Panc1 (cell line): ENCODE data around the gene MYL1. TPM values are rescaled to one million over a fixed set of nuclear protein-coding genes. Genes with fewer than 3 reads are reported as not detected.

Experiments used
- ATAC-seq: fragments of 200-7000 bp; cut with Tn5 transposase; 2 replicates; pipeline ENCODE4 v1.9.1; 2020; ENCODE audit warnings: mild to moderate bottlenecking, moderate library complexity
- BruUV-seq: library from RNA; stranded (reverse); fragments of 400-500 nt; replicated peaks from 2 replicates; lab custom pipeline; 2021; lab: Mats Ljungman, UMichigan
- CTCF ChIA-PET: fragments of 300-600 bp; sonication (Branson Sonifier 250); formaldehyde crosslinking; loops from one replicate; lab custom pipeline; 2022; ENCODE audit warnings: antibody characterized with exemption; lab: Charles Lee
- POLR2A ChIA-PET: fragments of 300-600 bp; sonication (Branson Sonifier 250); formaldehyde crosslinking; loops from one replicate; lab custom pipeline; 2022; ENCODE audit warnings: antibody characterized with exemption; lab: Charles Lee
- DNase-seq: peaks from one replicate; pipeline ENCODE4 v3.0.0-alpha.2; 2010; ENCODE audit warnings: low read depth, low spot score
- H3K27ac ChIP-seq: 2 replicates; pipeline ENCODE4 v1.5.1; 2011; ENCODE audit warnings: mild to moderate bottlenecking, low read length, inconsistent platforms
- H3K27me3 ChIP-seq: fragments of 200-500 bp; sonication (Bioruptor generic); 2 replicates; pipeline ENCODE4 v1.6.0; 2014; ENCODE audit warnings: low read length, inconsistent platforms; ENCODE audit not compliant: control insufficient read depth, insufficient read depth
- H3K36me3 ChIP-seq: fragments of 200-500 bp; sonication (Bioruptor generic); 2 replicates; pipeline ENCODE4 v1.5.1; 2014; ENCODE audit warnings: inconsistent platforms, mild to moderate bottlenecking, low read length, moderate library complexity; ENCODE audit not compliant: control insufficient read depth, insufficient read depth
- H3K4me1 ChIP-seq: 2 replicates; pipeline ENCODE4 v1.5.1; 2011; ENCODE audit warnings: inconsistent platforms, mild to moderate bottlenecking, low read length, moderate library complexity; ENCODE audit not compliant: control insufficient read depth, insufficient read depth
- H3K4me3 ChIP-seq, 2 experiments: 2 replicates each; pipeline ENCODE4 v1.5.1; 2011 to 2012; ENCODE audit warnings: low read depth in 2 of 2, low read length in 2 of 2, mild to moderate bottlenecking in 2 of 2, inconsistent platforms in 1 of 2, moderate library complexity in 1 of 2
- H3K9me3 ChIP-seq: fragments of 200-500 bp; sonication (Bioruptor generic); 2 replicates; pipeline ENCODE4 v1.5.1; 2014; ENCODE audit warnings: low read depth, mild to moderate bottlenecking, inconsistent platforms, low read length, moderate library complexity; ENCODE audit not compliant: control insufficient read depth, insufficient read depth
- POLR2AphosphoS5 ChIP-seq: IDR thresholded peaks from 2 replicates; pipeline ENCODE4 v1.6.1; 2012; ENCODE audit warnings: mild to moderate bottlenecking, low read depth, low read length, moderate library complexity
- SIN3A ChIP-seq: IDR thresholded peaks from 2 replicates; pipeline ENCODE4 v1.6.1; 2012; ENCODE audit warnings: low read depth, mild to moderate bottlenecking, low read length, moderate library complexity, borderline replicate concordance; ENCODE audit not compliant: insufficient read depth
- TCF7L2 ChIP-seq: IDR thresholded peaks from 2 replicates; pipeline ENCODE4 v1.6.1; 2011; ENCODE audit warnings: mild to moderate bottlenecking, low read depth, low read length, inconsistent platforms
- in situ Hi-C: cut with HindIII; loops from 2 replicates; pipeline ENCODE4 v1.10.0; 2016; ENCODE audit warnings: low sequenced_read_pairs, low pct_unique_long_range_greater_than_20kb
- intact Hi-C: fragments of 100-400 bp; cut with micrococcal nuclease; formaldehyde crosslinking; loops from one replicate; pipeline ENCODE4 v1.10.0; 2022; ENCODE audit not compliant: unreplicated experiment
- total RNA-seq: library from RNA; stranded (reverse); gene quantifications from one replicate; pipeline ENCODE4 v1.2.1, GENCODE V29; 2021; ENCODE audit not compliant: unreplicated experiment
- TF ChIP-seq, protein P1 (sequence below), 2 experiments: IDR thresholded peaks; 2 replicates each; pipeline ENCODE4 v1.6.1; 2011 to 2012; ENCODE audit warnings: low read depth in 2 of 2, control low read depth in 1 of 2, low read length in 1 of 2, mild to moderate bottlenecking in 1 of 2, moderate library complexity in 1 of 2; ENCODE audit not compliant: insufficient read depth in 1 of 2
- TF ChIP-seq, protein P2 (sequence below): fragments of 450-650 bp; IDR thresholded peaks from 2 replicates; pipeline ENCODE4 v1.5.1; 2017; ENCODE audit warnings: mild to moderate bottlenecking

The MYL1 gene
- total RNA-seq, 1 experiment from 2014 or later = not detected

DNA sequence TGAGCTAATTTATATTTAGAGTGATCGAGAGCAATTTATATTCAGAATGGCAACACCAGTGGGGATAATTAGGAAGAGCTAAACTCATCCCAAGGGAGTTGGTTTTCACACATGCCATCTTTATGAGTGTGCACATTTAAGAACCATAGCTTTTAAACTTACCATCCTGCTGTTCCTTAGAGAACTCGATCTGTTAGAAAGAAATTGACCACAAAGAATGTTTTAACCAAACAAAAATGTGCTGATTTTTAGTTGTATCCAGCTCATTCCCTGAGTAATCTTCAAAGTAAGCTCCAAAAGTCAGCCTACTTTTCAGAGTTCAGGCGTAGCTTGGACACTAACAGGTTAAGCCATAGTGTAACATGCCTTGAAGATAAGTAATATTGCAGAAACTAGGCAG is 12.6 kb downstream of the MYL1 start:
- ATAC-seq = no peak
- DNase-seq = no peak
- TF ChIP-seq, protein P1, sequence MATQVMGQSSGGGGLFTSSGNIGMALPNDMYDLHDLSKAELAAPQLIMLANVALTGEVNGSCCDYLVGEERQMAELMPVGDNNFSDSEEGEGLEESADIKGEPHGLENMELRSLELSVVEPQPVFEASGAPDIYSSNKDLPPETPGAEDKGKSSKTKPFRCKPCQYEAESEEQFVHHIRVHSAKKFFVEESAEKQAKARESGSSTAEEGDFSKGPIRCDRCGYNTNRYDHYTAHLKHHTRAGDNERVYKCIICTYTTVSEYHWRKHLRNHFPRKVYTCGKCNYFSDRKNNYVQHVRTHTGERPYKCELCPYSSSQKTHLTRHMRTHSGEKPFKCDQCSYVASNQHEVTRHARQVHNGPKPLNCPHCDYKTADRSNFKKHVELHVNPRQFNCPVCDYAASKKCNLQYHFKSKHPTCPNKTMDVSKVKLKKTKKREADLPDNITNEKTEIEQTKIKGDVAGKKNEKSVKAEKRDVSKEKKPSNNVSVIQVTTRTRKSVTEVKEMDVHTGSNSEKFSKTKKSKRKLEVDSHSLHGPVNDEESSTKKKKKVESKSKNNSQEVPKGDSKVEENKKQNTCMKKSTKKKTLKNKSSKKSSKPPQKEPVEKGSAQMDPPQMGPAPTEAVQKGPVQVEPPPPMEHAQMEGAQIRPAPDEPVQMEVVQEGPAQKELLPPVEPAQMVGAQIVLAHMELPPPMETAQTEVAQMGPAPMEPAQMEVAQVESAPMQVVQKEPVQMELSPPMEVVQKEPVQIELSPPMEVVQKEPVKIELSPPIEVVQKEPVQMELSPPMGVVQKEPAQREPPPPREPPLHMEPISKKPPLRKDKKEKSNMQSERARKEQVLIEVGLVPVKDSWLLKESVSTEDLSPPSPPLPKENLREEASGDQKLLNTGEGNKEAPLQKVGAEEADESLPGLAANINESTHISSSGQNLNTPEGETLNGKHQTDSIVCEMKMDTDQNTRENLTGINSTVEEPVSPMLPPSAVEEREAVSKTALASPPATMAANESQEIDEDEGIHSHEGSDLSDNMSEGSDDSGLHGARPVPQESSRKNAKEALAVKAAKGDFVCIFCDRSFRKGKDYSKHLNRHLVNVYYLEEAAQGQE (IDR thresholded peaks at IDR 0.05; ENCODE audit: insufficient read depth in 1 of 2, low read depth in 2 of 2, low read length in 1 of 2) = no peak
- no peak for TF ChIP-seq POLR2AphosphoS5
- TF ChIP-seq, protein P2, sequence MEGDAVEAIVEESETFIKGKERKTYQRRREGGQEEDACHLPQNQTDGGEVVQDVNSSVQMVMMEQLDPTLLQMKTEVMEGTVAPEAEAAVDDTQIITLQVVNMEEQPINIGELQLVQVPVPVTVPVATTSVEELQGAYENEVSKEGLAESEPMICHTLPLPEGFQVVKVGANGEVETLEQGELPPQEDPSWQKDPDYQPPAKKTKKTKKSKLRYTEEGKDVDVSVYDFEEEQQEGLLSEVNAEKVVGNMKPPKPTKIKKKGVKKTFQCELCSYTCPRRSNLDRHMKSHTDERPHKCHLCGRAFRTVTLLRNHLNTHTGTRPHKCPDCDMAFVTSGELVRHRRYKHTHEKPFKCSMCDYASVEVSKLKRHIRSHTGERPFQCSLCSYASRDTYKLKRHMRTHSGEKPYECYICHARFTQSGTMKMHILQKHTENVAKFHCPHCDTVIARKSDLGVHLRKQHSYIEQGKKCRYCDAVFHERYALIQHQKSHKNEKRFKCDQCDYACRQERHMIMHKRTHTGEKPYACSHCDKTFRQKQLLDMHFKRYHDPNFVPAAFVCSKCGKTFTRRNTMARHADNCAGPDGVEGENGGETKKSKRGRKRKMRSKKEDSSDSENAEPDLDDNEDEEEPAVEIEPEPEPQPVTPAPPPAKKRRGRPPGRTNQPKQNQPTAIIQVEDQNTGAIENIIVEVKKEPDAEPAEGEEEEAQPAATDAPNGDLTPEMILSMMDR = no peak
- TF ChIP-seq SIN3A = no peak
- no peak for TF ChIP-seq TCF7L2
- no peaks in the 10 kb centered on the region for H3K27me3 ChIP-seq
- no TSS peak for BruUV-seq
- intact Hi-C loops = no loop called here
- ChIA-PET CTCF (no interaction called here), POLR2A (no interaction called here)
- no peak overlapping the region for H3K4me3 ChIP-seq
- H3K27ac ChIP-seq = no peak overlapping the region
- H3K9me3 ChIP-seq = no peaks in the 10 kb centered on the region
- no peaks in the 10 kb centered on the region for H3K36me3 ChIP-seq
- in situ Hi-C loops = no loop called here
- H3K4me1 ChIP-seq = no peaks in the 10 kb centered on the region

DNA sequence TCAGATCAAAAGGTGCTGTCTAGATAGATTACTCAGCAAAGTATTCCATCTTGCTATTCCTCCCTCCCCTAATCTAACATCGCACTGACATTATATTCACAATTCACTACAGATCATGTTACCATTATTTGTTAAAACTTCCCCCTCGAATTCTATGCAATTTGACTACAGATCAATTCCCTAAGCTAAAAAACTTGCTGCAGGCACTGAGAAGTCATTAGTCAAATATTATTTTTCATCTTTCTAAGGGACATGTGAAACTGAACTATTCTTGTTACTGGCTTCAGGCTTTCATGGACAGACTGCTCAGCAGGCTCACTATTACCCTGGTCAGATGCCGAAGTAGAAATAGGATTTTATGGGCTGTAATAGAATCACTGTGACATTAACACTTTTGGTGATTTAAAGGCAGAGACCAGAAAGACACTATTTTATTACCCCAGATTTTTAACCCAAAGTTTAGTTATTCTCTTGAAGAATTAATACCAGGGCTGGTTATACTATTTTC is 15.1 kb downstream of the MYL1 start:
- BruUV-seq = no TSS peak
- TF ChIP-seq, protein P2 = no peak
- TF ChIP-seq TCF7L2 = no peak
- TF ChIP-seq, protein P1 (IDR thresholded peaks at IDR 0.05; ENCODE audit: insufficient read depth in 1 of 2, low read depth in 2 of 2, low read length in 1 of 2) = no peak
- TF ChIP-seq POLR2AphosphoS5 = no peak
- TF ChIP-seq SIN3A = no peak
- Histone ChIP-seq H3K27ac (no peak overlapping the region), H3K27me3 (no peaks in the 10 kb centered on the region), H3K9me3 (no peaks in the 10 kb centered on the region), H3K36me3 (no peaks in the 10 kb centered on the region), H3K4me1 (no peaks in the 10 kb centered on the region), H3K4me3 (no peak overlapping the region)
- no peak for DNase-seq
- in situ Hi-C loops (no loop called here), intact Hi-C loops (no loop called here)
- ChIA-PET CTCF (no interaction called here), POLR2A (no interaction called here)
- ATAC-seq = no peak
